Endothelial cell (in vitro differentiated cells): ENCODE data around the gene GPRIN3. TPM values are rescaled to one million over a fixed set of nuclear protein-coding genes. Genes with fewer than 3 reads are reported as not detected.

Source experiments
- DNase-seq: peaks from one replicate; pipeline ENCODE4 v3.0.0; 2021; ENCODE audit warnings: low spot score
- H3K27ac Mint-ChIP-seq: one replicate; pipeline ENCODE4 v1.8.0; 2021; ENCODE audit warnings: mixed read lengths, inconsistent platforms; ENCODE audit not compliant: unreplicated experiment
- H3K27me3 Mint-ChIP-seq: one replicate; pipeline ENCODE4 v1.8.0; 2021; ENCODE audit warnings: mild to moderate bottlenecking, moderate library complexity, mixed read lengths, inconsistent platforms; ENCODE audit not compliant: unreplicated experiment
- H3K36me3 Mint-ChIP-seq: one replicate; pipeline ENCODE4 v1.8.0; 2021; ENCODE audit warnings: mild to moderate bottlenecking, low read depth, mixed read lengths, inconsistent platforms; ENCODE audit not compliant: unreplicated experiment
- H3K4me1 Mint-ChIP-seq: one replicate; pipeline ENCODE4 v1.8.0; 2021; ENCODE audit warnings: mild to moderate bottlenecking, mixed read lengths, inconsistent platforms; ENCODE audit not compliant: unreplicated experiment
- H3K4me3 Mint-ChIP-seq: one replicate; pipeline ENCODE4 v1.8.0; 2021; ENCODE audit warnings: mild to moderate bottlenecking, mixed read lengths, inconsistent platforms; ENCODE audit not compliant: unreplicated experiment
- H3K9me3 Mint-ChIP-seq: one replicate; pipeline ENCODE4 v1.8.0; 2021; ENCODE audit warnings: mixed read lengths, inconsistent platforms; ENCODE audit not compliant: unreplicated experiment
- CTCF ChIP-seq: fragments of 200-600 bp; sonication (generic); IDR thresholded peaks from one replicate; pipeline ENCODE4 v1.5.0; 2021; ENCODE audit warnings: antibody characterized with exemption; ENCODE audit not compliant: unreplicated experiment
- total RNA-seq: library from RNA; stranded (reverse); fragmentation: NEBNext Ultra II Directional; extraction: Animal tissue kit (Norgen Biotek cat#: 25700); gene quantifications from one replicate; pipeline ENCODE4 v1.2.1, GENCODE V29; 2021; ENCODE audit not compliant: unreplicated experiment

The GPRIN3 gene
- total RNA-seq, 1 donor from 2014 or later, result 8.9 TPM

- H3K36me3 Mint-ChIP-seq, result no peaks in the 10 kb centered on the region
- H3K9me3 Mint-ChIP-seq, result no peaks in the 10 kb centered on the region
- H3K27me3 Mint-ChIP-seq, result no peaks in the 10 kb centered on the region
- no peaks in the 10 kb centered on the region for H3K4me1 Mint-ChIP-seq
- no peak for TF ChIP-seq CTCF
- no peak overlapping the region for H3K4me3 Mint-ChIP-seq
- H3K27ac Mint-ChIP-seq, result no peak overlapping the region
- no peak for DNase-seq
These were observed 29.3 kb upstream of the GPRIN3 start for GRCh38 chr4:89336818-89337420.

- H3K27me3 Mint-ChIP-seq, result no peaks in the 10 kb centered on the region
- no peaks in the 10 kb centered on the region for H3K9me3 Mint-ChIP-seq
- no peak for DNase-seq
- TF ChIP-seq CTCF, result no peak
- no peaks in the 10 kb centered on the region for H3K36me3 Mint-ChIP-seq
- H3K4me3 Mint-ChIP-seq, result no peak overlapping the region
- no peak overlapping the region for H3K27ac Mint-ChIP-seq
- H3K4me1 Mint-ChIP-seq, result peaks cover 4% of the 10 kb centered on the region
These were observed 27.2 kb upstream of the GPRIN3 start for GRCh38 chr4:89334830-89335229.

GRCh38 chr4:89334311-89334710, 26.7 kb upstream of the GPRIN3 start:
- H3K27me3 Mint-ChIP-seq, result no peaks in the 10 kb centered on the region
- TF ChIP-seq CTCF, result no peak
- H3K9me3 Mint-ChIP-seq, result no peaks in the 10 kb centered on the region

GRCh38 chr4:89331686-89332544, 24.3 kb upstream of the GPRIN3 start:
- Mint-ChIP-seq H3K4me1 (peaks cover 4% of the 10 kb centered on the region), H3K27ac (no peak overlapping the region), H3K9me3 (no peaks in the 10 kb centered on the region), H3K27me3 (no peaks in the 10 kb centered on the region), H3K4me3 (no peak overlapping the region), H3K36me3 (no peaks in the 10 kb centered on the region)
- TF ChIP-seq CTCF, result no peak
- no peak for DNase-seq

More at GRCh38 chr4:89334311-89334710, 26.7 kb upstream of the GPRIN3 start:
- H3K27ac Mint-ChIP-seq, result no peak overlapping the region
- H3K36me3 Mint-ChIP-seq, result no peaks in the 10 kb centered on the region
- DNase-seq, result no peak
- peaks cover 4% of the 10 kb centered on the region for H3K4me1 Mint-ChIP-seq
- no peak overlapping the region for H3K4me3 Mint-ChIP-seq

- no peaks in the 10 kb centered on the region for H3K36me3 Mint-ChIP-seq
- no peak overlapping the region for H3K4me3 Mint-ChIP-seq
- TF ChIP-seq CTCF, result no peak
- no peak overlapping the region for H3K27ac Mint-ChIP-seq
- no peaks in the 10 kb centered on the region for H3K27me3 Mint-ChIP-seq
- DNase-seq, result no peak
- H3K4me1 Mint-ChIP-seq, result peaks cover 4% of the 10 kb centered on the region
- H3K9me3 Mint-ChIP-seq, result no peaks in the 10 kb centered on the region
These were observed 23.6 kb upstream of the GPRIN3 start for GRCh38 chr4:89331197-89331596.
